A549 (cell line): ENCODE results near the gene OR10G7. TPM values are rescaled to one million over a fixed set of nuclear protein-coding genes. Genes with fewer than 3 reads are reported as not detected.
"Not testable (repeated sequence)": the region's sequence is repeated elsewhere in the genome, so short reads cannot be mapped to it uniquely, and the experiment has no call there.

ENCODE experiments used
- ATAC-seq, 2 experiments: fragments of 200-7000 bp in 1 of 2; fragments of >200 bp in 1 of 2; cut with Nextera tagmentation in 1 of 2; cut with Tn5 transposase in 1 of 2; 3 replicates each; pipeline versions ENCODE4 v1.8.0 to v1.9.1; 2018 to 2020; ENCODE audit warnings: mild to moderate bottlenecking in 1 of 2, moderate library complexity in 1 of 2
- CTCF ChIA-PET: fragments of 300-600 bp; sonication (Branson Sonifier 250); formaldehyde crosslinking; extraction: SDS; loops from one replicate; lab custom pipeline; 2021; ENCODE audit warnings: antibody characterized with exemption, inconsistent platforms; lab: Yijun Ruan, JAX
- POLR2A ChIA-PET: fragments of 350-600 bp; formaldehyde crosslinking; extraction: SDS; loops from one replicate; lab custom pipeline; 2021; ENCODE audit warnings: antibody characterized with exemption, inconsistent platforms; lab: Yijun Ruan, JAX
- DNase-seq, 2 experiments: peaks; one replicate each; pipeline versions ENCODE4 v3.0.0 to v3.0.0-alpha.2; 2011 to 2016; ENCODE audit warnings: low read depth in 1 of 2, low spot score in 1 of 2
- FAIRE-seq: peaks from 2 replicates; lab custom pipeline; 2011; peaks lifted over from hg19 to GRCh38; lab: Jason Lieb, UNC
- H3K27ac ChIP-seq, 2 experiments: fragments of >200 bp; sonication (Bioruptor Twin); formaldehyde crosslinking; 3 replicates each; pipeline ENCODE4 v1.5.1; 2016 to 2017
- H3K4me1 ChIP-seq: fragments of >200 bp; sonication (Bioruptor Twin); formaldehyde crosslinking; 3 replicates; pipeline ENCODE4 v1.6.1; 2016
- H3K4me2 ChIP-seq: fragments of >200 bp; sonication (Bioruptor Twin); formaldehyde crosslinking; 3 replicates; pipeline ENCODE4 v1.6.1; 2016
- H3K4me3 ChIP-seq: fragments of >200 bp; sonication (Bioruptor Twin); formaldehyde crosslinking; 3 replicates; pipeline ENCODE4 v1.5.1; 2016
- H3K9me3 ChIP-seq: fragments of >200 bp; sonication (Bioruptor Twin); formaldehyde crosslinking; 3 replicates; pipeline ENCODE4 v1.6.1; 2016
- CBX8 ChIP-seq: fragments of 200-600 bp; sonication (generic); IDR thresholded peaks from 2 replicates; pipeline ENCODE4 v1.6.1; 2016
- CHD2 ChIP-seq: fragments of 150-350 bp; IDR thresholded peaks from 2 replicates; pipeline ENCODE4 v1.6.1; 2014; ENCODE audit warnings: low read length; ENCODE audit not compliant: partially characterized antibody
- FOXS1 ChIP-seq: fragments of 250-450 bp; sonication (Bioruptor Pico); IDR thresholded peaks from 2 replicates; pipeline ENCODE4 v1.5.0; 2020; ENCODE audit warnings: mild to moderate bottlenecking, moderate library complexity
- GATA3 ChIP-seq: IDR thresholded peaks from 2 replicates; pipeline ENCODE4 v1.6.1; 2012; ENCODE audit warnings: borderline replicate concordance
- HEYL ChIP-seq: fragments of 250-450 bp; sonication (Bioruptor Pico); IDR thresholded peaks from 2 replicates; pipeline ENCODE4 v1.8.0; 2021; ENCODE audit warnings: mild to moderate bottlenecking, moderate library complexity
- HOXB13 ChIP-seq: fragments of 250-450 bp; sonication (Bioruptor Pico); IDR thresholded peaks from 2 replicates; pipeline ENCODE4 v1.5.0; 2020; ENCODE audit warnings: low read depth, mild to moderate bottlenecking, moderate library complexity
- NPAS2 ChIP-seq: fragments of 250-450 bp; sonication (Bioruptor Pico); IDR thresholded peaks from 2 replicates; pipeline ENCODE4 v1.8.0; 2022; ENCODE audit warnings: mild to moderate bottlenecking, moderate library complexity, borderline replicate concordance
- NR3C1 ChIP-seq: fragments of >200 bp; sonication (Bioruptor Twin); formaldehyde crosslinking; IDR thresholded peaks from 3 replicates; pipeline ENCODE4 v1.6.1; 2017
- POLR2A ChIP-seq: IDR thresholded peaks from 2 replicates; pipeline ENCODE4 v1.6.1; 2012; ENCODE audit warnings: mild to moderate bottlenecking, low read length
- RAD21 ChIP-seq, 2 experiments: fragments of >200 bp in 1 of 2; sonication (Bioruptor Twin) in 1 of 2; formaldehyde crosslinking in 1 of 2; IDR thresholded peaks in 1 of 2; conservative IDR thresholded peaks in 1 of 2; 2 replicates in 1 of 2; 3 replicates in 1 of 2; pipeline ENCODE4 v1.6.1; 2012 to 2018; ENCODE audit warnings: inconsistent platforms in 1 of 2
- RCOR1 ChIP-seq: fragments of 150-350 bp; IDR thresholded peaks from 2 replicates; pipeline ENCODE4 v1.6.1; 2014; ENCODE audit warnings: antibody characterized with exemption, low read length, low read depth
- RFX5 ChIP-seq: fragments of 450-650 bp; IDR thresholded peaks from 2 replicates; pipeline ENCODE4 v1.7.1; 2014; ENCODE audit warnings: antibody characterized with exemption, mild to moderate bottlenecking, moderate library complexity
- RNF2 ChIP-seq: fragments of 200-600 bp; sonication (generic); IDR thresholded peaks from 2 replicates; pipeline ENCODE4 v1.6.1; 2016; ENCODE audit warnings: low read depth, mild to moderate bottlenecking, antibody characterized with exemption, moderate library complexity, borderline replicate concordance
- SMC3 ChIP-seq: fragments of >200 bp; sonication (Bioruptor Twin); formaldehyde crosslinking; IDR thresholded peaks from 3 replicates; pipeline ENCODE4 v1.6.1; 2018; ENCODE audit warnings: inconsistent platforms
- ZC3H11A ChIP-seq: fragments of 450-650 bp; IDR thresholded peaks from 2 replicates; pipeline ENCODE4 v1.6.1; 2014; ENCODE audit warnings: antibody characterized with exemption, mild to moderate bottlenecking
- ZFP36 ChIP-seq: fragments of 450-650 bp; IDR thresholded peaks from 2 replicates; pipeline ENCODE4 v1.6.1; 2014; ENCODE audit warnings: borderline replicate concordance; ENCODE audit not compliant: partially characterized antibody
- ZSCAN20 ChIP-seq: fragments of 250-450 bp; sonication (Bioruptor Pico); IDR thresholded peaks from 2 replicates; pipeline ENCODE4 v1.8.0; 2022; ENCODE audit warnings: mild to moderate bottlenecking, moderate library complexity
- WGBS: methylation state at CpG from one replicate; pipeline ENCODE4 v1.1.6; 2017; ENCODE audit errors: missing lambda C conversion rate; 5-methylcytosine and 5-hydroxymethylcytosine counted together
- polyA plus RNA-seq, 4 experiments: library from polyadenylated mRNA; depleted of rRNA in 3 of 4; stranded (reverse); fragments of >200 nt; fragmentation: RNase III in 1 of 4; extraction: RNeasy Plus Mini Kit Qiagen cat#74134 plus additional on column Dnase treatment in 1 of 4; gene quantifications; 2 replicates in 3 of 4; 3 replicates in 1 of 4; pipeline ENCODE4 v1.2.3, GENCODE V29; 2011 to 2017
- TF ChIP-seq, protein P1 (sequence below): fragments of >200 bp; sonication (Bioruptor Twin); formaldehyde crosslinking; IDR thresholded peaks from 3 replicates; pipeline ENCODE4 v1.6.1; 2016
- TF ChIP-seq, protein P2 (sequence below): fragments of 450-650 bp; IDR thresholded peaks from 2 replicates; pipeline ENCODE4 v1.6.1; 2014; ENCODE audit warnings: antibody characterized with exemption
- TF ChIP-seq, protein P3 (sequence below): IDR thresholded peaks from 2 replicates; pipeline ENCODE4 v1.6.1; 2012
- TF ChIP-seq, protein P4 (sequence below): fragments of >200 bp; sonication (Bioruptor Twin); formaldehyde crosslinking; IDR thresholded peaks from 2 replicates; pipeline ENCODE4 v1.6.1; 2016
- TF ChIP-seq, protein P5 (sequence below): fragments of >200 bp; sonication (Bioruptor Twin); formaldehyde crosslinking; IDR thresholded peaks from 3 replicates; pipeline ENCODE4 v1.5.1; 2016

Gene OR10G7
- polyA plus RNA-seq, 2 of the 4 experiments (the other 2 are of a cell fraction): not detected

DNA sequence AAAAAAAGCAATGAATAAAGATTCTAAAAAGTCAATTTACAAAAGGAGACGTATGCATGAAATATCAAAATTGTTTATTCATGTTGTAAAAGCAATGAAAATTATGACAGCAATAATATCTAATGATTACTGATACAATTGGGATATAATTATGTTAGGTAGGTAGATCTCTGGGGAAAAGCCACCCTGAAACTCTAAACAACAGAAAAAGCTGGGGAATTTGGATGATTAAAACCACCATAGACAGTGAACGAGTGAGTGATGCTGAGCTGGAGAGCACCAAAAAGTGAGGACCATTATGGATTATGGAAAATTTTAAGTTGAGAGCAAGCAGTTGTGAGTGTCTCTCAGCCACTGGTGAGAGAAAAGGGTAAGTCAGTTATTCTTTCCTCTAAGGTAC, 14.6 kb downstream of the OR10G7 start, which contains the start of gene OR10G8 (continued):
- TF ChIP-seq, protein P1, sequence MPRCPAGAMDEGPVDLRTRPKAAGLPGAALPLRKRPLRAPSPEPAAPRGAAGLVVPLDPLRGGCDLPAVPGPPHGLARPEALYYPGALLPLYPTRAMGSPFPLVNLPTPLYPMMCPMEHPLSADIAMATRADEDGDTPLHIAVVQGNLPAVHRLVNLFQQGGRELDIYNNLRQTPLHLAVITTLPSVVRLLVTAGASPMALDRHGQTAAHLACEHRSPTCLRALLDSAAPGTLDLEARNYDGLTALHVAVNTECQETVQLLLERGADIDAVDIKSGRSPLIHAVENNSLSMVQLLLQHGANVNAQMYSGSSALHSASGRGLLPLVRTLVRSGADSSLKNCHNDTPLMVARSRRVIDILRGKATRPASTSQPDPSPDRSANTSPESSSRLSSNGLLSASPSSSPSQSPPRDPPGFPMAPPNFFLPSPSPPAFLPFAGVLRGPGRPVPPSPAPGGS: no peak
- TF ChIP-seq CHD2 (no peak), NPAS2 (CRISPR knock-in tag) (no peak), ZSCAN20 (CRISPR knock-in tag) (no peak), GATA3 (no peak), FOXS1 (CRISPR knock-in tag) (no peak), HEYL (CRISPR knock-in tag) (no peak), HOXB13 (CRISPR knock-in tag) (no peak)
- TF ChIP-seq, protein P2, sequence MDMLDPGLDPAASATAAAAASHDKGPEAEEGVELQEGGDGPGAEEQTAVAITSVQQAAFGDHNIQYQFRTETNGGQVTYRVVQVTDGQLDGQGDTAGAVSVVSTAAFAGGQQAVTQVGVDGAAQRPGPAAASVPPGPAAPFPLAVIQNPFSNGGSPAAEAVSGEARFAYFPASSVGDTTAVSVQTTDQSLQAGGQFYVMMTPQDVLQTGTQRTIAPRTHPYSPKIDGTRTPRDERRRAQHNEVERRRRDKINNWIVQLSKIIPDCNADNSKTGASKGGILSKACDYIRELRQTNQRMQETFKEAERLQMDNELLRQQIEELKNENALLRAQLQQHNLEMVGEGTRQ: no peak

DNA sequence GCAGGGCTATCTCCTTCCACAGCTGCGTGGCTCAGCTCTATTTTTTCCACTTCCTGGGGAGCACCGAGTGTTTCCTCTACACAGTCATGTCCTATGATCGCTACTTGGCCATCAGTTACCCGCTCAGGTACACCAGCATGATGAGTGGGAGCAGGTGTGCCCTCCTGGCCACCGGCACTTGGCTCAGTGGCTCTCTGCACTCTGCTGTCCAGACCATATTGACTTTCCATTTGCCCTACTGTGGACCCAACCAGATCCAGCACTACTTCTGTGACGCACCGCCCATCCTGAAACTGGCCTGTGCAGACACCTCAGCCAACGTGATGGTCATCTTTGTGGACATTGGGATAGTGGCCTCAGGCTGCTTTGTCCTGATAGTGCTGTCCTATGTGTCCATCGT, 25.3 kb downstream of the OR10G7 start:
- no CpG with 5 or more reads among the region's 9 CpGs for WGBS
- H3K27ac ChIP-seq, CTCF ChIA-PET, POLR2A ChIA-PET, ATAC-seq, H3K4me2 ChIP-seq, FAIRE-seq, H3K4me1 ChIP-seq, H3K9me3 ChIP-seq, H3K4me3 ChIP-seq, DNase-seq: not testable (repeated sequence)

DNA sequence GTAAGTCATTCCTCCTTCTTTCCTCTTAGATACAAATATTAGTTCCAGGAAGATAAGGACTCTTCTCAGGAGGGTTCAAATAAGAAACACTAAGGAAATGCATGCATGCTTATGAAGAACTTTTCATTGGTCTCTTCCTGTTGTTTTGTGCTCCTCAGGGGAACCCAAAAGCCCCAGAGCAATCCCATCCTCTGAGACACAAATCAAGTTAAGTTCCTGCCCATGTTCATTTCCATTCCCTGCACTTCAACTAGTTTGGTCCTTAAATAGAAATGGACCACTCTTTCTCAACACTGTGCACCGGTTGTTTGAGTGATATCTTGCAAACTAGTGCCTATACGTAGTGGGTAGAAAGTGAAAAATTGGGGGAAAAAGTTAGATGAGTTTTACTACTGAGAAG, 28.4 kb downstream of the OR10G7 start, which contains the start of gene OR10G4:
TSS of gene OR10G4 (plus strand) at position 301 of the 400 bp plus-strand sequence. CDS start 2,578 bp downstream, outside the sequence.
- FAIRE-seq: no peak
- 2% methylated on average over 2 of the region's 2 CpGs for WGBS
- ChIA-PET CTCF (no interaction called here), POLR2A (no interaction called here)
- H3K9me3 ChIP-seq: no peaks in the 10 kb centered on the region
- no peak within 1 kb of the TSS for H3K4me2 ChIP-seq
- no peak for TF ChIP-seq CBX8
- TF ChIP-seq, protein P3, sequence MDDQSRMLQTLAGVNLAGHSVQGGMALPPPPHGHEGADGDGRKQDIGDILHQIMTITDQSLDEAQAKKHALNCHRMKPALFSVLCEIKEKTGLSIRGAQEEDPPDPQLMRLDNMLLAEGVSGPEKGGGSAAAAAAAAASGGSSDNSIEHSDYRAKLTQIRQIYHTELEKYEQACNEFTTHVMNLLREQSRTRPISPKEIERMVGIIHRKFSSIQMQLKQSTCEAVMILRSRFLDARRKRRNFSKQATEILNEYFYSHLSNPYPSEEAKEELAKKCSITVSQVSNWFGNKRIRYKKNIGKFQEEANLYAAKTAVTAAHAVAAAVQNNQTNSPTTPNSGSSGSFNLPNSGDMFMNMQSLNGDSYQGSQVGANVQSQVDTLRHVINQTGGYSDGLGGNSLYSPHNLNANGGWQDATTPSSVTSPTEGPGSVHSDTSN: no peak
- TF ChIP-seq RNF2: no peak
- no peak for TF ChIP-seq RAD21 (conservative IDR thresholded peaks at IDR 0.05 in 1 of 2, IDR thresholded peaks at IDR 0.05 in 1 of 2)
- TF ChIP-seq NR3C1: no peak
- no peak for TF ChIP-seq ZC3H11A
- TF ChIP-seq, protein P4, sequence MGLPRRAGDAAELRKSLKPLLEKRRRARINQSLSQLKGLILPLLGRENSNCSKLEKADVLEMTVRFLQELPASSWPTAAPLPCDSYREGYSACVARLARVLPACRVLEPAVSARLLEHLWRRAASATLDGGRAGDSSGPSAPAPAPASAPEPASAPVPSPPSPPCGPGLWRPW: no peak
- no peak for TF ChIP-seq SMC3
- TF ChIP-seq, protein P5, sequence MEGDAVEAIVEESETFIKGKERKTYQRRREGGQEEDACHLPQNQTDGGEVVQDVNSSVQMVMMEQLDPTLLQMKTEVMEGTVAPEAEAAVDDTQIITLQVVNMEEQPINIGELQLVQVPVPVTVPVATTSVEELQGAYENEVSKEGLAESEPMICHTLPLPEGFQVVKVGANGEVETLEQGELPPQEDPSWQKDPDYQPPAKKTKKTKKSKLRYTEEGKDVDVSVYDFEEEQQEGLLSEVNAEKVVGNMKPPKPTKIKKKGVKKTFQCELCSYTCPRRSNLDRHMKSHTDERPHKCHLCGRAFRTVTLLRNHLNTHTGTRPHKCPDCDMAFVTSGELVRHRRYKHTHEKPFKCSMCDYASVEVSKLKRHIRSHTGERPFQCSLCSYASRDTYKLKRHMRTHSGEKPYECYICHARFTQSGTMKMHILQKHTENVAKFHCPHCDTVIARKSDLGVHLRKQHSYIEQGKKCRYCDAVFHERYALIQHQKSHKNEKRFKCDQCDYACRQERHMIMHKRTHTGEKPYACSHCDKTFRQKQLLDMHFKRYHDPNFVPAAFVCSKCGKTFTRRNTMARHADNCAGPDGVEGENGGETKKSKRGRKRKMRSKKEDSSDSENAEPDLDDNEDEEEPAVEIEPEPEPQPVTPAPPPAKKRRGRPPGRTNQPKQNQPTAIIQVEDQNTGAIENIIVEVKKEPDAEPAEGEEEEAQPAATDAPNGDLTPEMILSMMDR: no peak
- no peak for TF ChIP-seq ZFP36
- TF ChIP-seq RFX5: no peak
- TF ChIP-seq CHD2: no peak
- no peak for TF ChIP-seq RCOR1
- no peak for TF ChIP-seq GATA3
- TF ChIP-seq POLR2A: no peak
- no peak for DNase-seq
- no peaks in the 10 kb centered on the region for H3K4me1 ChIP-seq
- no peak within 1 kb of the TSS for H3K27ac ChIP-seq
- H3K4me3 ChIP-seq: no peak within 1 kb of the TSS
- ATAC-seq: no peak
